HepG2 (cell line): ENCODE results near the gene SRRT. TPM values are rescaled to one million over a fixed set of nuclear protein-coding genes. Genes with fewer than 3 reads are reported as not detected.

Experiments
- ASH2L ChIP-seq: fragments of 300-600, 200-600 bp; sonication (generic); IDR thresholded peaks from 2 replicates; pipeline ENCODE4 v1.7.0; 2017; ENCODE audit warnings: low read depth, mild to moderate bottlenecking, moderate library complexity, mixed read lengths, low read length; ENCODE audit not compliant: insufficient read length
- CCDC6 ChIP-seq: sonication (generic); formaldehyde crosslinking; IDR thresholded peaks from 2 replicates; pipeline ENCODE4 v1.8.1; 2022; ENCODE audit warnings: mild to moderate bottlenecking, missing genetic modification reagents, moderate library complexity
- ESRRA ChIP-seq: sonication (generic); formaldehyde crosslinking; IDR thresholded peaks from 2 replicates; pipeline ENCODE4 v1.5.1; 2020; ENCODE audit warnings: mild to moderate bottlenecking, low read depth, missing genetic modification reagents
- FOXA3 ChIP-seq: IDR thresholded peaks from 2 replicates; pipeline ENCODE4 v1.6.1; 2016; ENCODE audit warnings: missing genetic modification reagents, missing compliant biosample characterization
- FOXC1 ChIP-seq: sonication (generic); formaldehyde crosslinking; IDR thresholded peaks from 2 replicates; pipeline ENCODE4 v1.8.0; 2022; ENCODE audit warnings: mild to moderate bottlenecking, missing genetic modification reagents, borderline replicate concordance
- GTF2F1 ChIP-seq: fragments of 150-350 bp; IDR thresholded peaks from 2 replicates; pipeline ENCODE4 v1.6.1; 2014; ENCODE audit warnings: low read length
- MED8 ChIP-seq: sonication (generic); formaldehyde crosslinking; IDR thresholded peaks from 2 replicates; pipeline ENCODE4 v1.8.1; 2023; ENCODE audit warnings: mild to moderate bottlenecking, missing genetic modification reagents; ENCODE audit not compliant: insufficient replicate concordance
- MYNN ChIP-seq: sonication (generic); formaldehyde crosslinking; IDR thresholded peaks from 2 replicates; pipeline ENCODE4 v1.4.0; 2020; ENCODE audit warnings: mild to moderate bottlenecking, low read depth, missing genetic modification reagents
- PHF20 ChIP-seq: sonication (generic); formaldehyde crosslinking; IDR thresholded peaks from 2 replicates; pipeline ENCODE4 v1.5.0; 2020; ENCODE audit warnings: mild to moderate bottlenecking, missing genetic modification reagents
- RARG ChIP-seq: sonication (generic); formaldehyde crosslinking; IDR thresholded peaks from 2 replicates; pipeline ENCODE4 v1.4.0; 2020; ENCODE audit warnings: low read depth, mild to moderate bottlenecking, missing genetic modification reagents
- ZBTB38 ChIP-seq: sonication (generic); formaldehyde crosslinking; IDR thresholded peaks from 2 replicates; pipeline ENCODE4 v1.5.1; 2020; ENCODE audit warnings: mild to moderate bottlenecking, missing genetic modification reagents
- ZFYVE20 ChIP-seq: sonication (generic); formaldehyde crosslinking; IDR thresholded peaks from 2 replicates; pipeline ENCODE4 v1.8.0; 2023; ENCODE audit warnings: low read depth, mild to moderate bottlenecking, moderate library complexity, missing genetic modification reagents, borderline replicate concordance
- ZNF17 ChIP-seq: sonication (generic); formaldehyde crosslinking; IDR thresholded peaks from 2 replicates; pipeline ENCODE4 v1.5.0; 2020; ENCODE audit warnings: mild to moderate bottlenecking, missing genetic modification reagents
- ZNF235 ChIP-seq: sonication (generic); formaldehyde crosslinking; IDR thresholded peaks from 2 replicates; pipeline ENCODE4 v1.8.1; 2023; ENCODE audit warnings: mild to moderate bottlenecking, missing genetic modification reagents, borderline replicate concordance
- ZNF253 ChIP-seq: sonication (generic); formaldehyde crosslinking; IDR thresholded peaks from 2 replicates; pipeline ENCODE4 v1.8.0; 2022; ENCODE audit warnings: mild to moderate bottlenecking, missing genetic modification reagents, borderline replicate concordance
- ZNF367 ChIP-seq: sonication (generic); formaldehyde crosslinking; IDR thresholded peaks from 2 replicates; pipeline ENCODE4 v1.4.0; 2020; ENCODE audit warnings: missing genetic modification reagents, borderline replicate concordance
- ZNF510 ChIP-seq: sonication (generic); formaldehyde crosslinking; IDR thresholded peaks from 2 replicates; pipeline ENCODE4 v1.4.0; 2020; ENCODE audit warnings: low read depth, mild to moderate bottlenecking, missing genetic modification reagents
- ZSCAN29 ChIP-seq: sonication (generic); formaldehyde crosslinking; conservative IDR thresholded peaks from 2 replicates; pipeline ENCODE4 v1.4.0; 2020; ENCODE audit warnings: mild to moderate bottlenecking, missing genetic modification reagents
- polyA plus RNA-seq, 8 experiments: library from polyadenylated mRNA; depleted of rRNA in 3 of 8; stranded (reverse) in 7 of 8; unstranded in 1 of 8; fragments of >200 nt; fragmentation: Illumina TruSeq in 4 of 8; extraction: Trizol in 4 of 8; gene quantifications; 2 replicates each; pipeline versions ENCODE4 v1.2.1 to v1.2.3, GENCODE V29; 2011 to 2016; ENCODE audit warnings: low read depth in 4 of 8, missing spikeins in 1 of 8, mixed read lengths in 1 of 8; ENCODE audit not compliant: insufficient read depth in 1 of 8
- total RNA-seq, 5 experiments: library from RNA; depleted of rRNA; stranded (reverse); fragments of >200 nt; fragmentation: Illumina TruSeq; extraction: Trizol; gene quantifications; 2 replicates each; pipeline ENCODE4 v1.2.3, GENCODE V29; 2016; ENCODE audit warnings: low read depth in 1 of 5
- TF ChIP-seq, protein P1 (sequence below): IDR thresholded peaks from 2 replicates; pipeline ENCODE4 v1.6.1; 2016
- TF ChIP-seq, protein P2 (sequence below): sonication (generic); formaldehyde crosslinking; IDR thresholded peaks from 2 replicates; pipeline ENCODE4 v1.5.0; 2020; ENCODE audit warnings: mild to moderate bottlenecking, missing genetic modification reagents, borderline replicate concordance
- TF ChIP-seq, protein P3 (sequence below): sonication (generic); formaldehyde crosslinking; IDR thresholded peaks from 2 replicates; pipeline ENCODE4 v1.4.0; 2020; ENCODE audit warnings: mild to moderate bottlenecking, missing genetic modification reagents, borderline replicate concordance
- TF ChIP-seq, protein P4 (sequence below): sonication (generic); formaldehyde crosslinking; IDR thresholded peaks from 2 replicates; pipeline ENCODE4 v1.9.0; 2021; ENCODE audit warnings: missing genetic modification reagents, mild to moderate bottlenecking, borderline replicate concordance

The SRRT gene
- total and polyA plus RNA-seq, 2 of the 13 experiments (the other 11 are each of a cell fraction or from before 2014, with no cell fraction given) = 26.2 to 106 TPM

DNA sequence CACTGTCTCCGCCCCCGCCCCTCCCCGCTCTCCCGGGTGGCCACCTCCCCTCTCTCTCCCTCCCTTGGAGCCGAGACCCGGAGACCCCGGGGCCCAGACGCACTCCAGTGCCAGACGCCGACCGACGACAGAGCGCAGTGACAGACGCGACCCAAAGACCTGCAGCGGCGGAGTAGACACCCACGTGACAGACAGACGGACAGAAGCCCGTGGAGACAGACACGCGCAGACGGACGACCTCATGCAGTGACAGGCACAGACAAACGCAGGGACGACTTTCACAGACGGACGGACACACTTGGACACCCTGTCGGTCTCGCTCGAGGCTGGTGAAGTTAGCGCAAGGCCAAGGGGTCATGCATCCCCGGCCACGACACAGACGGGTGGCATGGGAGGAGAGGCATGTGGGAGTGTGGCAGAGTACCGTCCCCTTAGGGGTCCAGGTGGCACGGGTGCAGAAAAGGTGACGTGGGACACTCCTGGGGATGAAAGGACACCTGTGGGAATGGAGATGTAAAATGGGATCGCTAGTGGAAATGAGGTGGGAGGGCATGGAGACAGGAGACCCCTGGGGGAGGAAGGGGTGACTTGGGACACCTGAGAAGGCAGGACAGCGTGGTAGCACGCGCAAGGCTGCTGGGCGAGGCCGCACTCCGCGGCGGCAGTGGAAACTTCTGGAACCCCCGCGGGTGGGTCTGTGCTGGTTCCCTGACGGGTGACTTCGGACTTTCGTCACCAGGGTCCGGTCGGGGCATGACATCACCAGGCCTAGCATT is 21.2 kb downstream of the SRRT start (continued):
- TF ChIP-seq, protein P1, sequence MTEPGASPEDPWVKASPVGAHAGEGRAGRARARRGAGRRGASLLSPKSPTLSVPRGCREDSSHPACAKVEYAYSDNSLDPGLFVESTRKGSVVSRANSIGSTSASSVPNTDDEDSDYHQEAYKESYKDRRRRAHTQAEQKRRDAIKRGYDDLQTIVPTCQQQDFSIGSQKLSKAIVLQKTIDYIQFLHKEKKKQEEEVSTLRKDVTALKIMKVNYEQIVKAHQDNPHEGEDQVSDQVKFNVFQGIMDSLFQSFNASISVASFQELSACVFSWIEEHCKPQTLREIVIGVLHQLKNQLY = no peak
- TF ChIP-seq CCDC6 (CRISPR knock-in tag) = no peak
- TF ChIP-seq MYNN (CRISPR knock-in tag) = 0 out of 2 replicates have a peak, but pooled peaks have one; percentile 57
- TF ChIP-seq ZNF253 (CRISPR knock-in tag) = no peak
- no peak for TF ChIP-seq RARG (CRISPR knock-in tag)
- no peak for TF ChIP-seq ZNF510
- TF ChIP-seq ZBTB38 (CRISPR knock-in tag) = no peak
- TF ChIP-seq, protein P2, sequence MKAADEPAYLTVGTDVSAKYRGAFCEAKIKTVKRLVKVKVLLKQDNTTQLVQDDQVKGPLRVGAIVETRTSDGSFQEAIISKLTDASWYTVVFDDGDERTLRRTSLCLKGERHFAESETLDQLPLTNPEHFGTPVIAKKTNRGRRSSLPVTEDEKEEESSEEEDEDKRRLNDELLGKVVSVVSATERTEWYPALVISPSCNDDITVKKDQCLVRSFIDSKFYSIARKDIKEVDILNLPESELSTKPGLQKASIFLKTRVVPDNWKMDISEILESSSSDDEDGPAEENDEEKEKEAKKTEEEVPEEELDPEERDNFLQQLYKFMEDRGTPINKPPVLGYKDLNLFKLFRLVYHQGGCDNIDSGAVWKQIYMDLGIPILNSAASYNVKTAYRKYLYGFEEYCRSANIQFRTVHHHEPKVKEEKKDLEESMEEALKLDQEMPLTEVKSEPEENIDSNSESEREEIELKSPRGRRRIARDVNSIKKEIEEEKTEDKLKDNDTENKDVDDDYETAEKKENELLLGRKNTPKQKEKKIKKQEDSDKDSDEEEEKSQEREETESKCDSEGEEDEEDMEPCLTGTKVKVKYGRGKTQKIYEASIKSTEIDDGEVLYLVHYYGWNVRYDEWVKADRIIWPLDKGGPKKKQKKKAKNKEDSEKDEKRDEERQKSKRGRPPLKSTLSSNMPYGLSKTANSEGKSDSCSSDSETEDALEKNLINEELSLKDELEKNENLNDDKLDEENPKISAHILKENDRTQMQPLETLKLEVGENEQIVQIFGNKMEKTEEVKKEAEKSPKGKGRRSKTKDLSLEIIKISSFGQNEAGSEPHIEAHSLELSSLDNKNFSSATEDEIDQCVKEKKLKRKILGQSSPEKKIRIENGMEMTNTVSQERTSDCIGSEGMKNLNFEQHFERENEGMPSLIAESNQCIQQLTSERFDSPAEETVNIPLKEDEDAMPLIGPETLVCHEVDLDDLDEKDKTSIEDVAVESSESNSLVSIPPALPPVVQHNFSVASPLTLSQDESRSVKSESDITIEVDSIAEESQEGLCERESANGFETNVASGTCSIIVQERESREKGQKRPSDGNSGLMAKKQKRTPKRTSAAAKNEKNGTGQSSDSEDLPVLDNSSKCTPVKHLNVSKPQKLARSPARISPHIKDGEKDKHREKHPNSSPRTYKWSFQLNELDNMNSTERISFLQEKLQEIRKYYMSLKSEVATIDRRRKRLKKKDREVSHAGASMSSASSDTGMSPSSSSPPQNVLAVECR (CRISPR knock-in tag) = no peak; the same call in 1 of the 2 replicates
- no peak for TF ChIP-seq ZNF17 (CRISPR knock-in tag)
- no peak for TF ChIP-seq GTF2F1
- 0 out of 2 replicates have a peak, but pooled peaks have one; percentile 80 for TF ChIP-seq FOXC1
- no peak for TF ChIP-seq ZFYVE20 (CRISPR knock-in tag)
- TF ChIP-seq, protein P3, sequence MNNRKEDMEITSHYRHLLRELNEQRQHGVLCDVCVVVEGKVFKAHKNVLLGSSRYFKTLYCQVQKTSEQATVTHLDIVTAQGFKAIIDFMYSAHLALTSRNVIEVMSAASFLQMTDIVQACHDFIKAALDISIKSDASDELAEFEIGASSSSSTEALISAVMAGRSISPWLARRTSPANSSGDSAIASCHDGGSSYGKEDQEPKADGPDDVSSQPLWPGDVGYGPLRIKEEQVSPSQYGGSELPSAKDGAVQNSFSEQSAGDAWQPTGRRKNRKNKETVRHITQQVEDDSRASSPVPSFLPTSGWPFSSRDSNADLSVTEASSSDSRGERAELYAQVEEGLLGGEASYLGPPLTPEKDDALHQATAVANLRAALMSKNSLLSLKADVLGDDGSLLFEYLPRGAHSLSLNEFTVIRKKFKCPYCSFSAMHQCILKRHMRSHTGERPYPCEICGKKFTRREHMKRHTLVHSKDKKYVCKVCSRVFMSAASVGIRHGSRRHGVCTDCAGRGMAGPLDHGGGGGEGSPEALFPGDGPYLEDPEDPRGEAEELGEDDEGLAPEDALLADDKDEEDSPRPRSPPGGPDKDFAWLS (CRISPR knock-in tag) = no peak
- TF ChIP-seq ASH2L = peak; percentile 6
- no peak for TF ChIP-seq ZNF235 (CRISPR knock-in tag)
- TF ChIP-seq FOXA3 (CRISPR knock-in tag) = no peak
- TF ChIP-seq PHF20 (CRISPR knock-in tag) = peak; percentile 36; the same call in 1 of the 2 replicates
- TF ChIP-seq, protein P4, sequence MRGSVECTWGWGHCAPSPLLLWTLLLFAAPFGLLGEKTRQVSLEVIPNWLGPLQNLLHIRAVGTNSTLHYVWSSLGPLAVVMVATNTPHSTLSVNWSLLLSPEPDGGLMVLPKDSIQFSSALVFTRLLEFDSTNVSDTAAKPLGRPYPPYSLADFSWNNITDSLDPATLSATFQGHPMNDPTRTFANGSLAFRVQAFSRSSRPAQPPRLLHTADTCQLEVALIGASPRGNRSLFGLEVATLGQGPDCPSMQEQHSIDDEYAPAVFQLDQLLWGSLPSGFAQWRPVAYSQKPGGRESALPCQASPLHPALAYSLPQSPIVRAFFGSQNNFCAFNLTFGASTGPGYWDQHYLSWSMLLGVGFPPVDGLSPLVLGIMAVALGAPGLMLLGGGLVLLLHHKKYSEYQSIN (CRISPR knock-in tag) = no peak
- 0 out of 2 replicates have a peak, but pooled peaks have one; percentile 5 for TF ChIP-seq ESRRA (CRISPR knock-in tag)
- TF ChIP-seq ZNF367 (CRISPR knock-in tag) = no peak
- no peak for TF ChIP-seq ZSCAN29 (CRISPR knock-in tag)
- no peak for TF ChIP-seq MED8 (CRISPR knock-in tag)
